Esophagus (tissue), 2 donors: Measurements from ENCODE around the gene APIP. TPM values are rescaled to one million over a fixed set of nuclear protein-coding genes. Genes with fewer than 3 reads are reported as not detected.

ENCODE experiments used
- H3K27ac ChIP-seq, 2 donors: one replicate each; pipeline ENCODE4 v1.5.1; 2013; ENCODE audit warnings: low read depth in 2 of 2, mild to moderate bottlenecking in 2 of 2, inconsistent platforms in 1 of 2, low read length in 1 of 2, moderate library complexity in 1 of 2
- H3K27me3 ChIP-seq, 2 donors: one replicate each; pipeline ENCODE4 v1.6.1; 2013; ENCODE audit warnings: low read length in 2 of 2, control low read depth in 1 of 2, mild to moderate bottlenecking in 1 of 2; ENCODE audit not compliant: insufficient read depth in 2 of 2, control insufficient read depth in 1 of 2
- H3K36me3 ChIP-seq, 2 donors: one replicate each; pipeline ENCODE4 v1.6.1; 2013; ENCODE audit warnings: low read length in 1 of 2; ENCODE audit not compliant: control insufficient read depth in 2 of 2, insufficient read depth in 2 of 2
- H3K4me1 ChIP-seq, 2 donors: one replicate each; pipeline ENCODE4 v1.6.1; 2013; ENCODE audit warnings: low read length in 1 of 2; ENCODE audit not compliant: control insufficient read depth in 2 of 2, insufficient read depth in 2 of 2
- H3K4me3 ChIP-seq, 2 donors: one replicate each; pipeline ENCODE4 v1.5.1; 2013; ENCODE audit warnings: low read length in 2 of 2, mild to moderate bottlenecking in 2 of 2, low read depth in 1 of 2, moderate library complexity in 1 of 2
- H3K9me3 ChIP-seq, 2 donors: one replicate each; pipeline ENCODE4 v1.6.1; 2013; ENCODE audit warnings: mild to moderate bottlenecking in 2 of 2, low read depth in 1 of 2, low read length in 1 of 2, moderate library complexity in 1 of 2; ENCODE audit not compliant: control insufficient read depth in 2 of 2, insufficient read depth in 1 of 2
- WGBS, 2 donors: extraction: QIAGEN DNeasy Blood & Tissue Kit; methylation state at CpG; one replicate each; pipeline ENCODE4 v1.1.7; 2013; 5-methylcytosine and 5-hydroxymethylcytosine counted together
- polyA plus RNA-seq, 2 donors: library from polyadenylated mRNA; stranded (reverse); fragments of 200-250 nt; gene quantifications; one replicate each; pipeline ENCODE4 v1.2.3, GENCODE V29; 2013
- donor health status: healthy with polysubstance abuse.
- donor health status: Bipolar disorder and iron deficiency.

Gene APIP
- polyA plus RNA-seq, 2 donors, result 8.5 to 12.5 TPM

GRCh38 chr11:34893416-34893815, 22.8 kb downstream of the APIP start:
- no peaks in the 10 kb centered on the region for H3K27me3 ChIP-seq
- no peaks in the 10 kb centered on the region for H3K9me3 ChIP-seq
- H3K36me3 ChIP-seq, result no peaks in the 10 kb centered on the region
- H3K4me1 ChIP-seq, result no peaks in the 10 kb centered on the region
- H3K4me3 ChIP-seq, result no peak overlapping the region
- 93 to 96% methylated on average over 1 of the region's 1 CpG for WGBS, 2 donors
- no peak overlapping the region for H3K27ac ChIP-seq

- no peak overlapping the region for H3K27ac ChIP-seq
- no peaks in the 10 kb centered on the region for H3K4me1 ChIP-seq
- H3K4me3 ChIP-seq, result no peak overlapping the region
- no peaks in the 10 kb centered on the region for H3K9me3 ChIP-seq
- WGBS, 2 donors, result 67 to 78% methylated on average over 3 of the region's 3 CpGs
- no peaks in the 10 kb centered on the region for H3K27me3 ChIP-seq
- H3K36me3 ChIP-seq, result no peaks in the 10 kb centered on the region
Measured at GRCh38 chr11:34891611-34892010, 24.6 kb downstream of the APIP start.

DNA sequence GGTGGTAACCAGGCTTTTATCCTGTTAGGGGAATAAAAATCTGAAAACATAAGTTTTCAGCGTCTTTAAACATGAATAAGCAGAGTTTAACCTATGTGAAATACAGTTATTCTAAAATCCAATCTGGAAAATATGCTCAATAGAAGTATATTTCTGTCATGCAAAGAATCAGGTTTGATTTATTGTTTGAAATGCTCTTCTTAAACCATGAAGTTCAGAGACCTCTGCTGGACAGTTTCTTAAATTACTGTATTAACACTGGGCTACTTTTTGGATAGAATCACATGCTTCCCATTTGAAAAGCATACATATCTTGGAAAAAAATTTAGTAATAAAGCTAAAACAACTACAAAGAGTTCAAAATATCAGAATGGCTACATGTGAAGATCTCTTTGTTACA, 25.4 kb downstream of the APIP start:
- Histone ChIP-seq H3K4me3 (no peak overlapping the region), H3K27me3 (no peaks in the 10 kb centered on the region), H3K36me3 (no peaks in the 10 kb centered on the region), H3K27ac (no peak overlapping the region), H3K4me1 (no peaks in the 10 kb centered on the region), H3K9me3 (no peaks in the 10 kb centered on the region)
- WGBS, 2 donors, result 61% methylated on average over 1 of the region's 1 CpG

DNA sequence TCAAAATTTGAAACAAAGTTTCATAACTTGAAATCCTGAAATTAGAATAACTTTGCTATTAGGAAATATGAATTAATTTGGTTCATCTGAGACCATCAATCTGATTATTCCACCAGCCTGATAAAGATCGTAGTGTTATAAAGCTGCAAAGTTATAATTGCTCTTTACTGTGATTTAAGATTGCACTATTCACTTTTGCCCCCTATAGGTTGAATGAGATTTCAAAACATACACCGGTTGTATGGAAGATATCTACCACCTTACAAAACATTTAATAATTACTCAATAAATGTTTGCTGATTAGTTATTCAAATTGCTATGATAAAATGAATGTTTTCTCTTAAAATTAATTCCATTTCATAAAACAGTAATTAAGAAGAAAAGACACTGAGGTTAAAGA, 26.1 kb downstream of the APIP start:
- H3K9me3 ChIP-seq, result no peaks in the 10 kb centered on the region
- no peaks in the 10 kb centered on the region for H3K36me3 ChIP-seq
- H3K4me1 ChIP-seq, result no peaks in the 10 kb centered on the region
- 32 to 41% methylated on average over 2 of the region's 2 CpGs for WGBS, 2 donors
- H3K4me3 ChIP-seq, result no peak overlapping the region
- H3K27ac ChIP-seq, result no peak overlapping the region
- H3K27me3 ChIP-seq, result no peaks in the 10 kb centered on the region

DNA sequence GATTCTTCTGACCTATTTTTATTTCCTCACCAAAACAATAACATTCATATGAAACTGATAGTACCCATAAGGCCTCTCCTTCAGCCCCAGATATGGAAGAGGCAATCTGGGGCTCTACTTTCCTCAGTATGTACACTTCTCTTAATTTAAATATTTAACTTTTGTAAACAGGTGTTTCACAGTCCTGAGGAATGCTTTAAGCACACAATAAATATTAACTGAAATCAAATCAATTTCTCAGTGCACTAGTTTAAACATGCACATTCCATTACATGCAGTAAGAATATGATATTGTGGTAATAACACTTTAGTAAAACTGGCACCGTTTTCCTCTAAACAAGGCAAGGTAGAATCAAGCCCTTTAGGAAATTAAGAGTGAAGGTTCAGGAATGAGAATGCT, 28.9 kb downstream of the APIP start:
- Histone ChIP-seq H3K4me1 (no peaks in the 10 kb centered on the region), H3K4me3 (no peak overlapping the region), H3K9me3 (no peaks in the 10 kb centered on the region), H3K36me3 (no peaks in the 10 kb centered on the region), H3K27ac (peak overlapping the region; percentile 61 to 63), H3K27me3 (no peaks in the 10 kb centered on the region)
- WGBS, 2 donors, result 47 to 62% methylated on average over 1 of the region's 1 CpG

- WGBS, 2 donors, result 74 to 75% methylated on average over 2 of the region's 2 CpGs
- H3K27ac ChIP-seq, result no peak overlapping the region
- no peaks in the 10 kb centered on the region for H3K9me3 ChIP-seq
- H3K4me3 ChIP-seq, result no peak overlapping the region
- no peaks in the 10 kb centered on the region for H3K4me1 ChIP-seq
- H3K36me3 ChIP-seq, result no peaks in the 10 kb centered on the region
- H3K27me3 ChIP-seq, result no peaks in the 10 kb centered on the region
Measured at GRCh38 chr11:34886609-34887008, 29.6 kb downstream of the APIP start.

GRCh38 chr11:34881900-34882299, 34.3 kb downstream of the APIP start:
- WGBS, 2 donors, result 98 to 100% methylated on average over 3 of the region's 3 CpGs
- H3K36me3 ChIP-seq, result no peaks in the 10 kb centered on the region

DNA sequence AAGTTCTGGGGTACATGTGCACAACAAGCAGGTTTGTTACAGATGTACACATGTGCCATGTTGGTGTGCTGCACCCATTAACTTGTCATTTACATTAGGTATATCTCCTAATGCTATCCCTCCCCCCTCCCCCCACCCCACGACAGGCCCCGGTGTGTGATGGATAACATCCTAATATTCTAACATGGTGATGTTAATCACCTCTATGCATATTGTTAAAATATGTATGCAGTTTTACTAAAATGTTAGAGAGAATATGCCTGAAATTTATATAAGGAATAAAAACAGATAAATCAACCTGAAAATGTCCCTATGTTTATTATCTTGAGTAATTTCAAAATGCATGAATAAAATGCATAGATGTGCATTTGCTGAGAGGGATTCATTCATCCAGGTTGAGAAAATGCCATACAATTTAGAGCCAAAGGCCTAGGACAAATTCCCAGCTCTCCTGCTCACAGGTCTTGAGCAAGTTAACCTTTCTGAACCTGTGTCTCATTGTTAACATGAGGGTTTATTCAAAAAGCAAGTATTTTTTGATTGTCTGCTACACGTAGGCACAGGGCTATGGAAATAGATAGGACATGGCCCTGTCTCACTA, 38.7 kb downstream of the APIP start:
- Histone ChIP-seq H3K9me3 (no peaks in the 10 kb centered on the region), H3K27me3 (no peaks in the 10 kb centered on the region), H3K27ac (no peak overlapping the region), H3K4me3 (no peak overlapping the region), H3K4me1 (peaks cover 0 to 4% of the 10 kb centered on the region in 2 donors), H3K36me3 (no peaks in the 10 kb centered on the region)
- WGBS, 2 donors, result 89 to 92% methylated on average over 3 of the region's 3 CpGs

More at GRCh38 chr11:34881900-34882299, 34.3 kb downstream of the APIP start:
- H3K4me1 ChIP-seq, result no peaks in the 10 kb centered on the region
- no peak overlapping the region for H3K27ac ChIP-seq
- H3K27me3 ChIP-seq, result no peaks in the 10 kb centered on the region
- no peak overlapping the region for H3K4me3 ChIP-seq
- no peaks in the 10 kb centered on the region for H3K9me3 ChIP-seq

GRCh38 chr11:34874202-34874601, 42.0 kb downstream of the APIP start:
- Histone ChIP-seq H3K4me1 (peaks cover 0 to 8% of the 10 kb centered on the region in 2 donors), H3K4me3 (no peak overlapping the region), H3K36me3 (no peaks in the 10 kb centered on the region), H3K27me3 (no peaks in the 10 kb centered on the region), H3K27ac (peak overlapping the region in 1 of 2 donors; percentile 54), H3K9me3 (no peaks in the 10 kb centered on the region)
- WGBS, 2 donors, result 84 to 91% methylated on average over 4 of the region's 4 CpGs

DNA sequence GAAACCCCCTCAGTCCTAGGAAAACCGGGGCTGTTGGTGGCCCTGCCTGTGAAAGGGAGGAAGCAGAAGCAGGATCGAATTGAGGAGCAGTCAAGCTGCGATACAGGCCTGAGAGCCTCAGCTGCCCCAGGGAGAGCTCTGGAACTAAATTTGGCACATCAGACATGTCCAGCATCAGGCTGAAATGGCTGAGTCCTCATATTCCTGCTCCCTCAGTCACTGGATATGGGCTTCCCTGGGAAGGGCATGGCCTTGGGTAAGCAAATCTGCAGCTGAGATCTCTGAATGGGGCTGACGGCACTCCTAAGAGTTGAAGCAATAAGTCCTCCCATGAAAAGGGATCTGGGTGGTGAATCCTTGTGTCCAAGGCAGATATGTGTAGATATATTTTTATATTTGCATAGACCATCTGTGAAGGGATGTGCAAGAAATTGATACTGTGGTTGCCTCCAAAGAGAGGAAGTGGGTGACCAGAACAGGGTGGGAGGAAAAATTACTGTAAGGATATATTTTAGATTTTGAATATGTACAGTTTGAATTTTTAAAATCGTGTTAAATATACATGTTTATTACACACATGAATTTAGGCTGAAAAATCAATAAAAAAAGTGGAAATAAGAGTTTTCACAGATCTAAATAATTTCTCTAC, 45.5 kb downstream of the APIP start:
- peak overlapping the region in 1 of 2 donors; percentile 16 for H3K27ac ChIP-seq
- no peak overlapping the region for H3K4me3 ChIP-seq
- no peaks in the 10 kb centered on the region for H3K27me3 ChIP-seq
- WGBS, 2 donors, result 90% methylated on average over 5 of the region's 5 CpGs
- H3K4me1 ChIP-seq, result peaks cover 0 to 8% of the 10 kb centered on the region in 2 donors
- H3K9me3 ChIP-seq, result no peaks in the 10 kb centered on the region
- no peaks in the 10 kb centered on the region for H3K36me3 ChIP-seq
